Adrenal gland (tissue), 5 donors: ENCODE measurements around the gene UMPS.

ENCODE experiments used
- CTCF ChIP-seq, 6 experiments: fragments of 450-650 bp in 4 of 6; fragments of 200-600 bp in 2 of 6; sonication (generic) in 1 of 6; IDR thresholded peaks; 1 replicate in 5 of 6; 2 replicates in 1 of 6; pipeline versions ENCODE4 v1.5.1 to v1.8.0; 2016 to 2021; ENCODE audit warnings: antibody characterized with exemption in 6 of 6, mild to moderate bottlenecking in 2 of 6, moderate library complexity in 1 of 6
- POLR2A ChIP-seq, 2 donors: fragments of 450-650 bp; IDR thresholded peaks; one replicate each; pipeline ENCODE4 v1.6.1; 2017; ENCODE audit warnings: antibody characterized with exemption in 2 of 2, mild to moderate bottlenecking in 2 of 2, moderate library complexity in 1 of 2
- donor health status: DM: no; HTN: no; CAD: no.

GRCh38 chr3:124770336-124771082 lies 40.3 kb downstream of the UMPS start:
- TF ChIP-seq CTCF (IDR thresholded peaks at IDR 0.05), result no peak
- no peak for TF ChIP-seq POLR2A (IDR thresholded peaks at IDR 0.05)
